MM.1S (cell line): Measurements from ENCODE around the gene SH3PXD2B.

Experiments
- DNase-seq: peaks from one replicate; pipeline ENCODE4 v3.0.0-alpha.2; 2015
- H2AFZ ChIP-seq: fragments of 300-600 bp; sonication (generic); 2 replicates; pipeline ENCODE4 v1.6.0; 2016; ENCODE audit warnings: antibody characterized with exemption, low read length
- H3F3A ChIP-seq: fragments of 300-600 bp; sonication (generic); 2 replicates; pipeline ENCODE4 v1.6.1; 2016; ENCODE audit warnings: mild to moderate bottlenecking, antibody characterized with exemption, low read length, moderate library complexity, mixed read lengths; ENCODE audit not compliant: insufficient read depth
- H3K27ac ChIP-seq: fragments of 300-600 bp; sonication (generic); 2 replicates; pipeline ENCODE4 v1.5.1; 2016; ENCODE audit warnings: mild to moderate bottlenecking, low read length
- H3K27me3 ChIP-seq: fragments of 300-600 bp; sonication (generic); replicated peaks from 2 replicates; pipeline ENCODE4 v1.6.0; 2016; ENCODE audit warnings: low read length; ENCODE audit not compliant: insufficient read depth
- H3K36me3 ChIP-seq: fragments of 300-600 bp; sonication (generic); replicated peaks from 2 replicates; pipeline ENCODE4 v1.6.1; 2016; ENCODE audit warnings: mild to moderate bottlenecking, low read length, mixed read lengths; ENCODE audit not compliant: insufficient read depth
- H3K4me1 ChIP-seq: fragments of 300-600 bp; sonication (generic); 2 replicates; pipeline ENCODE4 v1.6.1; 2016; ENCODE audit warnings: low read length, mixed read lengths
- H3K4me2 ChIP-seq: fragments of 300-600 bp; sonication (generic); 2 replicates; pipeline ENCODE4 v1.6.0; 2016; ENCODE audit warnings: low read depth, low read length
- H3K4me3 ChIP-seq: fragments of 300-600 bp; sonication (generic); 2 replicates; pipeline ENCODE4 v1.5.1; 2016; ENCODE audit warnings: low read length, mixed read lengths
- H3K79me2 ChIP-seq: fragments of 300-600 bp; sonication (generic); 2 replicates; pipeline ENCODE4 v1.6.1; 2016; ENCODE audit warnings: mixed run types, low read length, mixed read lengths
- H3K9ac ChIP-seq: fragments of 300-600 bp; sonication (generic); 2 replicates; pipeline ENCODE4 v1.6.1; 2016; ENCODE audit warnings: low read length, mixed read lengths
- H3K9me2 ChIP-seq: fragments of 300-600 bp; sonication (generic); replicated peaks from 2 replicates; pipeline ENCODE4 v1.6.1; 2016; ENCODE audit warnings: mild to moderate bottlenecking, low read length, mixed read lengths; ENCODE audit not compliant: insufficient read depth
- H3K9me3 ChIP-seq: fragments of 300-600 bp; sonication (generic); replicated peaks from 2 replicates; pipeline ENCODE4 v1.6.1; 2016; ENCODE audit warnings: mild to moderate bottlenecking, low read length, mixed read lengths; ENCODE audit not compliant: insufficient read depth
- H4K20me1 ChIP-seq: fragments of 300-600 bp; sonication (generic); 2 replicates; pipeline ENCODE4 v1.6.1; 2016; ENCODE audit warnings: mild to moderate bottlenecking, low read length, moderate library complexity, mixed read lengths; ENCODE audit not compliant: insufficient read depth
- CTCF ChIP-seq: fragments of 300-600 bp; sonication (generic); IDR thresholded peaks from 2 replicates; pipeline ENCODE4 v1.5.1; 2016; ENCODE audit warnings: antibody characterized with exemption, low read length, mixed read lengths
- EZH2 ChIP-seq: fragments of 300-600 bp; sonication (generic); optimal IDR thresholded peaks from 2 replicates; pipeline ENCODE3; 2017; ENCODE audit warnings: low read depth, mild to moderate bottlenecking, antibody characterized with exemption, low read length, mixed read lengths
- EZH2phosphoT487 ChIP-seq: fragments of 300-600 bp; sonication (generic); IDR thresholded peaks from 2 replicates; pipeline ENCODE4 v1.6.1; 2018; ENCODE audit warnings: antibody characterized with exemption, low read length

Gene SH3PXD2B

GRCh38 chr5:172413601-172414171 lies 40.6 kb downstream of the SH3PXD2B start:
- no peaks in the 10 kb centered on the region for H3K4me1 ChIP-seq

GRCh38 chr5:172412724-172413286 lies 41.5 kb downstream of the SH3PXD2B start:
- Histone ChIP-seq H3K36me3 (no peaks in the 10 kb centered on the region), H4K20me1 (no peaks in the 10 kb centered on the region), H3K4me1 (no peaks in the 10 kb centered on the region), H3K27ac (no peak overlapping the region), H3K79me2 (no peaks in the 10 kb centered on the region), H3K27me3 (no peaks in the 10 kb centered on the region), H3K9me2 (no peaks in the 10 kb centered on the region), H3K9ac (no peak overlapping the region), H3F3A (no peaks in the 10 kb centered on the region), H3K4me2 (no peak overlapping the region), H2AFZ (no peak overlapping the region), H3K9me3 (no peaks in the 10 kb centered on the region), H3K4me3 (no peak overlapping the region)
- no peak for TF ChIP-seq EZH2
- no peak for TF ChIP-seq CTCF
- TF ChIP-seq EZH2phosphoT487, result no peak
- DNase-seq, result no peak

More at GRCh38 chr5:172413601-172414171, 40.6 kb downstream of the SH3PXD2B start:
- Histone ChIP-seq H3K4me2 (no peak overlapping the region), H3K36me3 (no peaks in the 10 kb centered on the region), H3K9ac (no peak overlapping the region), H3K79me2 (no peaks in the 10 kb centered on the region), H3K9me2 (no peaks in the 10 kb centered on the region), H3F3A (no peaks in the 10 kb centered on the region), H3K4me3 (no peak overlapping the region), H2AFZ (no peak overlapping the region), H3K27ac (no peak overlapping the region), H4K20me1 (no peaks in the 10 kb centered on the region), H3K9me3 (no peaks in the 10 kb centered on the region), H3K27me3 (no peaks in the 10 kb centered on the region)
- TF ChIP-seq CTCF, result no peak
- TF ChIP-seq EZH2phosphoT487, result no peak
- TF ChIP-seq EZH2, result no peak
- no peak for DNase-seq

GRCh38 chr5:172411484-172412072 lies 42.7 kb downstream of the SH3PXD2B start:
- H3K9me2 ChIP-seq, result no peaks in the 10 kb centered on the region
- H3K27me3 ChIP-seq, result no peaks in the 10 kb centered on the region
- no peaks in the 10 kb centered on the region for H3K9me3 ChIP-seq
- H3K9ac ChIP-seq, result no peak overlapping the region
- no peak overlapping the region for H3K4me3 ChIP-seq
- no peak overlapping the region for H2AFZ ChIP-seq
- DNase-seq, result no peak
- no peaks in the 10 kb centered on the region for H3K4me1 ChIP-seq
- H3F3A ChIP-seq, result no peaks in the 10 kb centered on the region
- no peaks in the 10 kb centered on the region for H3K79me2 ChIP-seq
- H4K20me1 ChIP-seq, result no peaks in the 10 kb centered on the region
- no peaks in the 10 kb centered on the region for H3K36me3 ChIP-seq
- H3K27ac ChIP-seq, result no peak overlapping the region
- no peak for TF ChIP-seq EZH2phosphoT487
- no peak for TF ChIP-seq CTCF
- no peak for TF ChIP-seq EZH2
- no peak overlapping the region for H3K4me2 ChIP-seq
